Breast epithelium (tissue), 4 donors: ENCODE data around the gene FRMPD4. TPM values are rescaled to one million over a fixed set of nuclear protein-coding genes. Genes with fewer than 3 reads are reported as not detected.

Source experiments
- DNase-seq, 2 donors: peaks; one replicate each; pipeline ENCODE4 v3.0.0-alpha.2; 2019; ENCODE audit warnings: low spot score in 2 of 2
- H3K27ac ChIP-seq, 2 donors: fragments of 200-600 bp; sonication (generic) in 1 of 2; one replicate each; pipeline ENCODE4 v1.5.1; 2016 to 2019; ENCODE audit warnings: mild to moderate bottlenecking in 1 of 2
- H3K27me3 ChIP-seq, 2 donors: fragments of 200-600 bp; sonication (generic) in 1 of 2; one replicate each; pipeline versions ENCODE4 v1.5.1 to v1.6.0; 2017 to 2019; ENCODE audit warnings: control low read depth in 1 of 2, mild to moderate bottlenecking in 1 of 2
- H3K36me3 ChIP-seq: fragments of 200-600 bp; one replicate; pipeline ENCODE4 v1.5.1; 2019
- H3K4me1 ChIP-seq, 2 donors: fragments of 200-600 bp; sonication (generic); one replicate each; pipeline ENCODE4 v1.5.1; 2016 to 2019; ENCODE audit warnings: control low read depth in 1 of 2
- H3K4me3 ChIP-seq, 3 donors: fragments of 200-600 bp; sonication (generic); 1 replicate in 2 of 3; 2 replicates in 1 of 3; pipeline ENCODE4 v1.5.1; 2016 to 2019; ENCODE audit warnings: mild to moderate bottlenecking in 3 of 3, moderate library complexity in 2 of 3
- H3K9me3 ChIP-seq, 2 donors: fragments of 200-600 bp; sonication (generic) in 1 of 2; one replicate each; pipeline ENCODE4 v1.5.1; 2016 to 2019; ENCODE audit warnings: control low read depth in 1 of 2
- POLR2A ChIP-seq: fragments of 450-650 bp; IDR thresholded peaks from one replicate; pipeline ENCODE4 v1.6.1; 2016; ENCODE audit warnings: antibody characterized with exemption, mild to moderate bottlenecking, moderate library complexity
- POLR2AphosphoS5 ChIP-seq, 3 donors: sonication (generic); formaldehyde crosslinking; IDR thresholded peaks; one replicate each; pipeline ENCODE4 v1.6.1; 2017; ENCODE audit warnings: antibody characterized with exemption in 3 of 3
- intact Hi-C: fragments of 100-400 bp; cut with DNase I; formaldehyde crosslinking; loops from one replicate; pipeline ENCODE4 v1.15.1; 2023; ENCODE audit warnings: low total_unique reads
- total RNA-seq, 3 donors: library from RNA; depleted of rRNA; stranded (reverse); fragments of >200 nt; gene quantifications; one replicate each; pipeline ENCODE4 v1.1.0, GENCODE V29; 2016
- TF ChIP-seq, protein P1 (sequence below), 3 donors: fragments of 450-650 bp; IDR thresholded peaks; one replicate each; pipeline ENCODE4 v1.5.1; 2016 to 2017; ENCODE audit warnings: antibody characterized with exemption in 3 of 3, mild to moderate bottlenecking in 3 of 3, moderate library complexity in 3 of 3

FRMPD4 gene
- total RNA-seq, 3 donors from 2014 or later, result under 0.01 TPM

DNA sequence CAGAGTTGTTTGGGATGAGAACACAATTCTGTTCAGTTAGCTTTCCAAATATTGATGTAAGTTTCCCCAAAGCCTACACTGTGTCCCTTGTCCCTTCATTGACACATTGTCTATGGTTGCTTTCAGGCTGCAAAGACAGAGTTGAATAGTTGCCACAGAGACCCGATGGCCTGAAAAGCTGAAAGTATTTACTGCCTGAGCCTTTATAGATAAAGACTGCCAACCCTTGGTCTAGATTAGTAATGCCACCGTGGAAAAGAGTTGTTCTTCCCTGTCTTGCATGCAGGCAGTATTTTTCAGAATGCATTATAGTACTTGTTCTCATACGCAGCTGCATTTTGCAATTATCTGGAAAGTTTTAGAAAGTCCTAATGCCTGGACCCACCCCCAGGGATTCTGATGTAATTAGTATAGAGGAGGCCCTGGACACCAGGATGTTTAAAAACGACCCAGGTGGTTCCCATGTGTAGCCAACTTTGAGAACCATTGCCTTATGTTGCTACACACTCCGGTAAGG lies 180.8 kb downstream of the FRMPD4 start:
- no peak overlapping the region for H3K4me3 ChIP-seq
- no peak for DNase-seq
- H3K27ac ChIP-seq, result no peak overlapping the region
- intact Hi-C loops, result no loop called here
- no peaks in the 10 kb centered on the region for H3K36me3 ChIP-seq
- H3K27me3 ChIP-seq, result peaks cover 0 to 24% of the 10 kb centered on the region in 2 donors
- TF ChIP-seq, protein P1, sequence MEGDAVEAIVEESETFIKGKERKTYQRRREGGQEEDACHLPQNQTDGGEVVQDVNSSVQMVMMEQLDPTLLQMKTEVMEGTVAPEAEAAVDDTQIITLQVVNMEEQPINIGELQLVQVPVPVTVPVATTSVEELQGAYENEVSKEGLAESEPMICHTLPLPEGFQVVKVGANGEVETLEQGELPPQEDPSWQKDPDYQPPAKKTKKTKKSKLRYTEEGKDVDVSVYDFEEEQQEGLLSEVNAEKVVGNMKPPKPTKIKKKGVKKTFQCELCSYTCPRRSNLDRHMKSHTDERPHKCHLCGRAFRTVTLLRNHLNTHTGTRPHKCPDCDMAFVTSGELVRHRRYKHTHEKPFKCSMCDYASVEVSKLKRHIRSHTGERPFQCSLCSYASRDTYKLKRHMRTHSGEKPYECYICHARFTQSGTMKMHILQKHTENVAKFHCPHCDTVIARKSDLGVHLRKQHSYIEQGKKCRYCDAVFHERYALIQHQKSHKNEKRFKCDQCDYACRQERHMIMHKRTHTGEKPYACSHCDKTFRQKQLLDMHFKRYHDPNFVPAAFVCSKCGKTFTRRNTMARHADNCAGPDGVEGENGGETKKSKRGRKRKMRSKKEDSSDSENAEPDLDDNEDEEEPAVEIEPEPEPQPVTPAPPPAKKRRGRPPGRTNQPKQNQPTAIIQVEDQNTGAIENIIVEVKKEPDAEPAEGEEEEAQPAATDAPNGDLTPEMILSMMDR (IDR thresholded peaks at IDR 0.05), result no peak
- TF ChIP-seq POLR2A (no peak), POLR2AphosphoS5 (IDR thresholded peaks at IDR 0.05) (no peak)
- peaks cover 3 to 8% of the 10 kb centered on the region in 2 donors for H3K9me3 ChIP-seq
- H3K4me1 ChIP-seq, result no peaks in the 10 kb centered on the region

DNA sequence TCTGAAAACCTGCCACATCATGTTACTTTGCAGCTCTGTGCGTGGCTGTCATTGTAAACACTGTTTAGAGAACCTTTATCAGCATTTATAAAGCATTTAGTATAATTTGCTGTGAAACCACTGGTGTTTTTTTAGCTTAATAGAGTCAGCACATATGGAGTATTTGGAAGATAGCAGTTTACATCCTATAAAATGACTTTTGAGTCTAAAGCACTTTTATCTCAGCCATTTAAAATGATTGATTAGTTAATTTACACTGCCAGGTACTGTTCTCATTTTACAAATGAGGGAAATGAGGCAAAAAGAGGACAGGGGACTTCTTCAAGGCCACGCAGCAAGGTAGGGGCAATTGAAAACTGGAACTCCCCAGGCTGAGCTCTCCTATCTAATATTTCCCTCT lies 181.7 kb downstream of the FRMPD4 start:
- Histone ChIP-seq H3K27me3 (peaks cover 0 to 19% of the 10 kb centered on the region in 2 donors), H3K36me3 (no peaks in the 10 kb centered on the region), H3K4me3 (no peak overlapping the region), H3K9me3 (peaks cover 3 to 8% of the 10 kb centered on the region in 2 donors), H3K4me1 (no peaks in the 10 kb centered on the region), H3K27ac (no peak overlapping the region)
- intact Hi-C loops, result no loop called here
- no peak for DNase-seq
- TF ChIP-seq, protein P1 (IDR thresholded peaks at IDR 0.05), result no peak
- TF ChIP-seq POLR2A (no peak), POLR2AphosphoS5 (IDR thresholded peaks at IDR 0.05) (no peak)

DNA sequence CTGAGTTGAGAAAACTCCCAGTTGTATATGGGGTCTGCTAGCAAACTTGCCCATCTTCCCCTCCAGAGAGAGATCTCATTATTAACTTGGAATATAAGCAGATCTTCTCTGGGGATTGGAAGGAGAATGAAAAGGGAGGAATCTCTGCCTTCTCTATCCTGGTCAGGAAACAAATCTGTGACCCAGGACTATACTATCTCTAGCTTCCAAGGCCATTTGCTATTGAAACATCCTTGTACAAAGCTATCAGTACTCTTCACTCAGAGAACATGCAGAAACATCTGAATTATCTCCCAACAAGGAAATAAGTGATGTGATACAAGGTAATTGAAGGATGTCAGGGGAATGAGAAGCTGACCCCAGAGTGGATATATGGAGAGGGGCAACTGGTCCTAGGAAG lies 183.8 kb downstream of the FRMPD4 start:
- TF ChIP-seq POLR2A (no peak), POLR2AphosphoS5 (IDR thresholded peaks at IDR 0.05) (no peak)
- TF ChIP-seq, protein P1 (IDR thresholded peaks at IDR 0.05), result no peak
- Histone ChIP-seq H3K4me1 (no peaks in the 10 kb centered on the region), H3K27me3 (peaks cover 0 to 15% of the 10 kb centered on the region in 2 donors), H3K27ac (no peak overlapping the region), H3K4me3 (no peak overlapping the region), H3K36me3 (no peaks in the 10 kb centered on the region), H3K9me3 (peaks cover 3 to 8% of the 10 kb centered on the region in 2 donors)
- intact Hi-C loops, result no loop called here
- no peak for DNase-seq

DNA sequence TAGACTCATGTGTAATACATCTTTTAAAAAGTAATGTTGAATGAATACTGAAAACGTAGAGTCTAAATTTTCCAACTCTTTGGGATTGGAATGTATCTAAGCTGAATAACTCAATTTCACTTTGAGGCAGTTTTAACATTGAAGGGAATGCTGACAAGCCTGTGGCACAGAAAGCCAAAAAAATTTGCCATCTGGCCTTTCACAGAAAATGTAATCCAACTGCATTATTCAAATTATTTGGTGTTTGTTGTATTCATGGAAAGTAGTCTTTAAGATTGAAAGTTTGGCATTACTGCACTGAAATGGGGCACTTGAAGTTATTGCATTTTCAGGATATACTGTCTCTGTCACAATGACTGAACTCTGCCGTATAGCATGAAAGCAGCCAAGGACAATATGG lies 186.9 kb downstream of the FRMPD4 start:
- H3K4me1 ChIP-seq, result no peaks in the 10 kb centered on the region
- H3K27me3 ChIP-seq, result peaks cover 0 to 9% of the 10 kb centered on the region in 2 donors
- H3K36me3 ChIP-seq, result no peaks in the 10 kb centered on the region
- no peak for TF ChIP-seq POLR2A
- TF ChIP-seq, protein P1 (IDR thresholded peaks at IDR 0.05), result no peak
- no peak for TF ChIP-seq POLR2AphosphoS5 (IDR thresholded peaks at IDR 0.05)
- intact Hi-C loops, result no loop called here
- H3K4me3 ChIP-seq, result no peak overlapping the region
- no peak overlapping the region for H3K27ac ChIP-seq
- DNase-seq, result no peak
- peaks cover 3 to 8% of the 10 kb centered on the region in 2 donors for H3K9me3 ChIP-seq

DNA sequence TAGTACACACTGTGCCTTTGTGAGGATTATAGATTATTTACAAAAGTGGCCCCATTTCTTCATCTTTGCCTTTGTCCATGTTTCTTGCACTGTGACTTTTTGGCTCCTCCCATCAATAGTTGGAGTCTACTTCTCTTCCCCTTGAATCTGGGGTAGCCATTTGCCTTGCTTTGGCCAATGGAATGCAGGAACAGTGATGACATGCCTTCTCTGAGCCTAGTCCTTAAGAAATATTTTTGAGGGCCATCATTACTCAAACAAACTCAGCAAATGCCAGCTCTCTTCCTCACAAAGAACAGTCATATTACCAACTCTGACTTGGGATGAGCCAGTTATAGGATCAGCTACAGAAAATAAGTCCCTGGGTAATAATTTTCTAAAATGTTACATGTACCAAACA lies 189.6 kb downstream of the FRMPD4 start:
- intact Hi-C loops, result no loop called here
- TF ChIP-seq, protein P1 (IDR thresholded peaks at IDR 0.05), result no peak
- TF ChIP-seq POLR2A (no peak), POLR2AphosphoS5 (IDR thresholded peaks at IDR 0.05) (no peak)

More for the DNA sequence above, 189.6 kb downstream of the FRMPD4 start:
- no peaks in the 10 kb centered on the region for H3K9me3 ChIP-seq
- H3K27me3 ChIP-seq, result peaks cover 0 to 16% of the 10 kb centered on the region in 2 donors
- no peak for DNase-seq
- no peaks in the 10 kb centered on the region for H3K36me3 ChIP-seq
- no peak overlapping the region for H3K4me3 ChIP-seq
- H3K27ac ChIP-seq, result no peak overlapping the region
- H3K4me1 ChIP-seq, result no peaks in the 10 kb centered on the region
